Measurements from ENCODE around the gene SKI.

- TF ChIP-seq, protein P1, sequence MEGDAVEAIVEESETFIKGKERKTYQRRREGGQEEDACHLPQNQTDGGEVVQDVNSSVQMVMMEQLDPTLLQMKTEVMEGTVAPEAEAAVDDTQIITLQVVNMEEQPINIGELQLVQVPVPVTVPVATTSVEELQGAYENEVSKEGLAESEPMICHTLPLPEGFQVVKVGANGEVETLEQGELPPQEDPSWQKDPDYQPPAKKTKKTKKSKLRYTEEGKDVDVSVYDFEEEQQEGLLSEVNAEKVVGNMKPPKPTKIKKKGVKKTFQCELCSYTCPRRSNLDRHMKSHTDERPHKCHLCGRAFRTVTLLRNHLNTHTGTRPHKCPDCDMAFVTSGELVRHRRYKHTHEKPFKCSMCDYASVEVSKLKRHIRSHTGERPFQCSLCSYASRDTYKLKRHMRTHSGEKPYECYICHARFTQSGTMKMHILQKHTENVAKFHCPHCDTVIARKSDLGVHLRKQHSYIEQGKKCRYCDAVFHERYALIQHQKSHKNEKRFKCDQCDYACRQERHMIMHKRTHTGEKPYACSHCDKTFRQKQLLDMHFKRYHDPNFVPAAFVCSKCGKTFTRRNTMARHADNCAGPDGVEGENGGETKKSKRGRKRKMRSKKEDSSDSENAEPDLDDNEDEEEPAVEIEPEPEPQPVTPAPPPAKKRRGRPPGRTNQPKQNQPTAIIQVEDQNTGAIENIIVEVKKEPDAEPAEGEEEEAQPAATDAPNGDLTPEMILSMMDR (IDR thresholded peaks at IDR 0.05; ENCODE audit: insufficient read depth, low read depth, low read length) = no peak
- TF ChIP-seq EZH2 (IDR thresholded peaks at IDR 0.05; ENCODE audit: insufficient read depth, low read length) = no peak
These were observed 106.2 kb downstream of the SKI start for GRCh38 chr1:2334366-2334765.

Data from astrocyte (in vitro differentiated cells and primary cell).